Measurements from ENCODE around the gene PPP5C. TPM values are rescaled to one million over a fixed set of nuclear protein-coding genes. Genes with fewer than 3 reads are reported as not detected.

PPP5C gene
- total and polyA plus RNA-seq, 4 donors, result 19.0 to 50.5 (median 28.3) TPM

- Histone ChIP-seq H3K9ac (ENCODE audit: low read depth in 1 of 2, low read length in 2 of 2) (no peak overlapping the region), H3K27ac (ENCODE audit: low read depth in 1 of 2, low read length in 2 of 2) (no peak overlapping the region), H3K9me3 (ENCODE audit: control insufficient read depth in 4 of 4, low read length in 3 of 4) (no peaks in the 10 kb centered on the region), H3K4me1 (ENCODE audit: control insufficient read depth in 4 of 4, insufficient read depth in 4 of 4, low read length in 3 of 4) (peaks cover 0 to 5% (median 3%) of the 10 kb centered on the region in 4 donors), H3K27me3 (ENCODE audit: control insufficient read depth in 4 of 4, insufficient read depth in 4 of 4, low read length in 3 of 4) (no peaks in the 10 kb centered on the region), H3K36me3 (ENCODE audit: control insufficient read depth in 4 of 4, insufficient read depth in 3 of 4, low read depth in 1 of 4, low read length in 3 of 4) (peaks cover 0 to 37% (median 25%) of the 10 kb centered on the region in 4 donors), H3K4me3 (ENCODE audit: low read depth in 1 of 3, low read length in 3 of 3) (no peak overlapping the region)
- WGBS, result 97% methylated on average over 2 of the region's 2 CpGs
- no peak for DNase-seq (ENCODE audit: low spot score)
- no peak for TF ChIP-seq JUND (IDR thresholded peaks at IDR 0.05)
- no peak for TF ChIP-seq HNF4A (conservative IDR thresholded peaks at IDR 0.05)
- TF ChIP-seq, protein P1, sequence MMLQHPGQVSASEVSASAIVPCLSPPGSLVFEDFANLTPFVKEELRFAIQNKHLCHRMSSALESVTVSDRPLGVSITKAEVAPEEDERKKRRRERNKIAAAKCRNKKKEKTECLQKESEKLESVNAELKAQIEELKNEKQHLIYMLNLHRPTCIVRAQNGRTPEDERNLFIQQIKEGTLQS (IDR thresholded peaks at IDR 0.05), result no peak
- no peak for TF ChIP-seq RAD21 (IDR thresholded peaks at IDR 0.05)
- no peak for TF ChIP-seq SP1 (IDR thresholded peaks at IDR 0.05)
- TF ChIP-seq HNF4G (IDR thresholded peaks at IDR 0.05), result no peak
- TF ChIP-seq EGR1 (IDR thresholded peaks at IDR 0.05; ENCODE audit: low read depth in 2 of 2), result no peak
Measured at GRCh38 chr19:46381346-46381745, 34.5 kb downstream of the PPP5C start.

DNA sequence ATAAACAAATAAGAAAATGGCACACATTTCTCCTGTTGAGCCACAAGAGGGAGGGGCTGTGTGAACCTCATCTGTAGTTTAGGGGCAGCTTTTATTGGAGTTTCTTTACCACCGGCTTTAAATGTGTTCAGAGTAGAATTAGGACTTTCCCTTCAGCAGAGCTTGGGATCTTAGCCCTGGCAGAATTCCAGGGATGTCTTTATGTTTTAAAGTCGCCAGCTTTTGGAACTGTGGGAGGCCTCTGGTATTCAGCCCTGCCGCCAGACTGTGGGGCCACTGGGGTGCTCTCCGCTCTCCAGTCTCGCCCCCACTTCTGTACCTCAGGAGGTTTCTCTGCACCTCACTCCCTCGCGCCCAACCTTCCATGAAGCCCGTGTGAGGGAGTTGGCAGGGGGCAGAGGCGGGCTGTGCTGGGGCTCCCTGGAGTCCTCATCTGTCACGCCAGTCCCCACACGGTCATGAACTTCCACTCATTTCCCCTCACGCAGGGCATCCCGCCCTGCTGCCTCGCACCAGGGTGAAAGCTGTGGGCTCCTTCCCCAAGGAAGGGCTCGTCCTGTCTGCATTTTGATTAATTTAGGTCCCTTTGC, 35.0 kb downstream of the PPP5C start:
- H3K27ac ChIP-seq (ENCODE audit: low read depth in 1 of 2, low read length in 2 of 2), result no peak overlapping the region
- TF ChIP-seq, protein P2, sequence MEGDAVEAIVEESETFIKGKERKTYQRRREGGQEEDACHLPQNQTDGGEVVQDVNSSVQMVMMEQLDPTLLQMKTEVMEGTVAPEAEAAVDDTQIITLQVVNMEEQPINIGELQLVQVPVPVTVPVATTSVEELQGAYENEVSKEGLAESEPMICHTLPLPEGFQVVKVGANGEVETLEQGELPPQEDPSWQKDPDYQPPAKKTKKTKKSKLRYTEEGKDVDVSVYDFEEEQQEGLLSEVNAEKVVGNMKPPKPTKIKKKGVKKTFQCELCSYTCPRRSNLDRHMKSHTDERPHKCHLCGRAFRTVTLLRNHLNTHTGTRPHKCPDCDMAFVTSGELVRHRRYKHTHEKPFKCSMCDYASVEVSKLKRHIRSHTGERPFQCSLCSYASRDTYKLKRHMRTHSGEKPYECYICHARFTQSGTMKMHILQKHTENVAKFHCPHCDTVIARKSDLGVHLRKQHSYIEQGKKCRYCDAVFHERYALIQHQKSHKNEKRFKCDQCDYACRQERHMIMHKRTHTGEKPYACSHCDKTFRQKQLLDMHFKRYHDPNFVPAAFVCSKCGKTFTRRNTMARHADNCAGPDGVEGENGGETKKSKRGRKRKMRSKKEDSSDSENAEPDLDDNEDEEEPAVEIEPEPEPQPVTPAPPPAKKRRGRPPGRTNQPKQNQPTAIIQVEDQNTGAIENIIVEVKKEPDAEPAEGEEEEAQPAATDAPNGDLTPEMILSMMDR (IDR thresholded peaks at IDR 0.05; ENCODE audit: low read depth, low read length, missing input control), result no peak
- H3K9ac ChIP-seq (ENCODE audit: low read depth in 1 of 2, low read length in 2 of 2), result no peak overlapping the region
- no peaks in the 10 kb centered on the region for H3K27me3 ChIP-seq (ENCODE audit: control insufficient read depth in 4 of 4, insufficient read depth in 4 of 4, low read length in 3 of 4)
- H3K4me1 ChIP-seq (ENCODE audit: control insufficient read depth in 4 of 4, insufficient read depth in 4 of 4, low read length in 3 of 4), result peaks cover 0 to 5% (median 3%) of the 10 kb centered on the region in 4 donors
- no peak for DNase-seq (ENCODE audit: low spot score)
- H3K36me3 ChIP-seq (ENCODE audit: control insufficient read depth in 4 of 4, insufficient read depth in 3 of 4, low read depth in 1 of 4, low read length in 3 of 4), result peaks cover under 1 to 32% (median 23%) of the 10 kb centered on the region in 4 donors
- no peak overlapping the region for H3K4me3 ChIP-seq (ENCODE audit: low read depth in 1 of 3, low read length in 3 of 3)
- H3K9me3 ChIP-seq (ENCODE audit: control insufficient read depth in 4 of 4, low read length in 3 of 4), result no peaks in the 10 kb centered on the region
- WGBS, result 95% methylated on average over 15 of the region's 15 CpGs

GRCh38 chr19:46383171-46383815, 36.4 kb downstream of the PPP5C start:
- H3K36me3 ChIP-seq (ENCODE audit: control insufficient read depth in 4 of 4, insufficient read depth in 3 of 4, low read depth in 1 of 4, low read length in 3 of 4), result peaks cover 8 to 32% (median 30%) of the 10 kb centered on the region in 4 donors
- H3K4me1 ChIP-seq (ENCODE audit: control insufficient read depth in 4 of 4, insufficient read depth in 4 of 4, low read length in 3 of 4), result peaks cover 0 to 5% (median 3%) of the 10 kb centered on the region in 4 donors
- no peak overlapping the region for H3K4me3 ChIP-seq (ENCODE audit: low read depth in 1 of 3, low read length in 3 of 3)
- no peak overlapping the region for H3K9ac ChIP-seq (ENCODE audit: low read depth in 1 of 2, low read length in 2 of 2)
- H3K9me3 ChIP-seq (ENCODE audit: control insufficient read depth in 4 of 4, low read length in 3 of 4), result no peaks in the 10 kb centered on the region
- H3K27ac ChIP-seq (ENCODE audit: low read depth in 1 of 2, low read length in 2 of 2), result no peak overlapping the region
- 90% methylated on average over 23 of the region's 23 CpGs for WGBS
- no peak for DNase-seq (ENCODE audit: low spot score)
- no peaks in the 10 kb centered on the region for H3K27me3 ChIP-seq (ENCODE audit: control insufficient read depth in 4 of 4, insufficient read depth in 4 of 4, low read length in 3 of 4)
- TF ChIP-seq TAF1 (conservative IDR thresholded peaks at IDR 0.05), result no peak
- no peak for TF ChIP-seq RXRA (IDR thresholded peaks at IDR 0.05)
- no peak for TF ChIP-seq GABPA (IDR thresholded peaks at IDR 0.05 in 1 of 2, conservative IDR thresholded peaks at IDR 0.05 in 1 of 2)
- TF ChIP-seq, protein P3, sequence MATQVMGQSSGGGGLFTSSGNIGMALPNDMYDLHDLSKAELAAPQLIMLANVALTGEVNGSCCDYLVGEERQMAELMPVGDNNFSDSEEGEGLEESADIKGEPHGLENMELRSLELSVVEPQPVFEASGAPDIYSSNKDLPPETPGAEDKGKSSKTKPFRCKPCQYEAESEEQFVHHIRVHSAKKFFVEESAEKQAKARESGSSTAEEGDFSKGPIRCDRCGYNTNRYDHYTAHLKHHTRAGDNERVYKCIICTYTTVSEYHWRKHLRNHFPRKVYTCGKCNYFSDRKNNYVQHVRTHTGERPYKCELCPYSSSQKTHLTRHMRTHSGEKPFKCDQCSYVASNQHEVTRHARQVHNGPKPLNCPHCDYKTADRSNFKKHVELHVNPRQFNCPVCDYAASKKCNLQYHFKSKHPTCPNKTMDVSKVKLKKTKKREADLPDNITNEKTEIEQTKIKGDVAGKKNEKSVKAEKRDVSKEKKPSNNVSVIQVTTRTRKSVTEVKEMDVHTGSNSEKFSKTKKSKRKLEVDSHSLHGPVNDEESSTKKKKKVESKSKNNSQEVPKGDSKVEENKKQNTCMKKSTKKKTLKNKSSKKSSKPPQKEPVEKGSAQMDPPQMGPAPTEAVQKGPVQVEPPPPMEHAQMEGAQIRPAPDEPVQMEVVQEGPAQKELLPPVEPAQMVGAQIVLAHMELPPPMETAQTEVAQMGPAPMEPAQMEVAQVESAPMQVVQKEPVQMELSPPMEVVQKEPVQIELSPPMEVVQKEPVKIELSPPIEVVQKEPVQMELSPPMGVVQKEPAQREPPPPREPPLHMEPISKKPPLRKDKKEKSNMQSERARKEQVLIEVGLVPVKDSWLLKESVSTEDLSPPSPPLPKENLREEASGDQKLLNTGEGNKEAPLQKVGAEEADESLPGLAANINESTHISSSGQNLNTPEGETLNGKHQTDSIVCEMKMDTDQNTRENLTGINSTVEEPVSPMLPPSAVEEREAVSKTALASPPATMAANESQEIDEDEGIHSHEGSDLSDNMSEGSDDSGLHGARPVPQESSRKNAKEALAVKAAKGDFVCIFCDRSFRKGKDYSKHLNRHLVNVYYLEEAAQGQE (IDR thresholded peaks at IDR 0.05), result no peak
- TF ChIP-seq EGR1 (IDR thresholded peaks at IDR 0.05; ENCODE audit: low read depth in 2 of 2), result no peak
- no peak for TF ChIP-seq NR2F2 (IDR thresholded peaks at IDR 0.05)
- no peak for TF ChIP-seq RAD21 (IDR thresholded peaks at IDR 0.05)
- TF ChIP-seq, protein P2 (IDR thresholded peaks at IDR 0.05; ENCODE audit: low read depth, low read length, missing input control), result no peak
- TF ChIP-seq, protein P1 (IDR thresholded peaks at IDR 0.05), result no peak
- no peak for TF ChIP-seq FOXA2 (IDR thresholded peaks at IDR 0.05)
- TF ChIP-seq ZBTB33 (IDR thresholded peaks at IDR 0.05), result no peak
- TF ChIP-seq FOXA1 (IDR thresholded peaks at IDR 0.05), result no peak

All from liver (tissue), 9 donors.